Glutamatergic neuron (in vitro differentiated cells): ENCODE results near the gene LRRC26. TPM values are rescaled to one million over a fixed set of nuclear protein-coding genes. Genes with fewer than 3 reads are reported as not detected.

Experiments used
- DNase-seq: peaks from one replicate; pipeline ENCODE4 v3.0.0; 2022
- H3K27ac Mint-ChIP-seq: one replicate; pipeline ENCODE4 v1.8.0; 2020; ENCODE audit warnings: mild to moderate bottlenecking, mixed read lengths, inconsistent platforms; ENCODE audit not compliant: unreplicated experiment
- H3K27me3 Mint-ChIP-seq: one replicate; pipeline ENCODE4 v1.8.0; 2020; ENCODE audit warnings: mild to moderate bottlenecking, moderate library complexity, mixed read lengths, inconsistent platforms; ENCODE audit not compliant: unreplicated experiment
- H3K36me3 Mint-ChIP-seq: one replicate; pipeline ENCODE4 v1.8.0; 2020; ENCODE audit warnings: mild to moderate bottlenecking, mixed read lengths, inconsistent platforms; ENCODE audit not compliant: unreplicated experiment
- H3K4me1 Mint-ChIP-seq: one replicate; pipeline ENCODE4 v1.8.0; 2020; ENCODE audit warnings: mild to moderate bottlenecking, low read depth, mixed read lengths, inconsistent platforms; ENCODE audit not compliant: unreplicated experiment
- H3K4me3 Mint-ChIP-seq: one replicate; pipeline ENCODE4 v1.8.0; 2020; ENCODE audit warnings: mild to moderate bottlenecking, mixed read lengths, inconsistent platforms; ENCODE audit not compliant: unreplicated experiment
- H3K9me3 Mint-ChIP-seq: one replicate; pipeline ENCODE4 v1.8.0; 2020; ENCODE audit warnings: mild to moderate bottlenecking, moderate library complexity, mixed read lengths, inconsistent platforms; ENCODE audit not compliant: unreplicated experiment
- total RNA-seq: library from RNA; stranded (reverse); fragmentation: NEBNext Ultra II Directional; extraction: Animal tissue kit (Norgen Biotek cat#: 25700); gene quantifications from one replicate; pipeline ENCODE4 v1.2.1, GENCODE V29; 2021; ENCODE audit not compliant: unreplicated experiment
- TF ChIP-seq, protein P1 (sequence below): fragments of 200-600 bp; sonication (generic); IDR thresholded peaks from one replicate; pipeline ENCODE4 v1.5.0; 2021; ENCODE audit not compliant: partially characterized antibody, unreplicated experiment

LRRC26 gene
- total RNA-seq, 1 donor from 2014 or later: 0.98 TPM

- DNase-seq: no peak
- TF ChIP-seq, protein P1, sequence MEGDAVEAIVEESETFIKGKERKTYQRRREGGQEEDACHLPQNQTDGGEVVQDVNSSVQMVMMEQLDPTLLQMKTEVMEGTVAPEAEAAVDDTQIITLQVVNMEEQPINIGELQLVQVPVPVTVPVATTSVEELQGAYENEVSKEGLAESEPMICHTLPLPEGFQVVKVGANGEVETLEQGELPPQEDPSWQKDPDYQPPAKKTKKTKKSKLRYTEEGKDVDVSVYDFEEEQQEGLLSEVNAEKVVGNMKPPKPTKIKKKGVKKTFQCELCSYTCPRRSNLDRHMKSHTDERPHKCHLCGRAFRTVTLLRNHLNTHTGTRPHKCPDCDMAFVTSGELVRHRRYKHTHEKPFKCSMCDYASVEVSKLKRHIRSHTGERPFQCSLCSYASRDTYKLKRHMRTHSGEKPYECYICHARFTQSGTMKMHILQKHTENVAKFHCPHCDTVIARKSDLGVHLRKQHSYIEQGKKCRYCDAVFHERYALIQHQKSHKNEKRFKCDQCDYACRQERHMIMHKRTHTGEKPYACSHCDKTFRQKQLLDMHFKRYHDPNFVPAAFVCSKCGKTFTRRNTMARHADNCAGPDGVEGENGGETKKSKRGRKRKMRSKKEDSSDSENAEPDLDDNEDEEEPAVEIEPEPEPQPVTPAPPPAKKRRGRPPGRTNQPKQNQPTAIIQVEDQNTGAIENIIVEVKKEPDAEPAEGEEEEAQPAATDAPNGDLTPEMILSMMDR: no peak
- Mint-ChIP-seq H3K4me3 (peak overlapping the region; percentile 92), H3K36me3 (no peaks in the 10 kb centered on the region), H3K4me1 (peaks cover 4% of the 10 kb centered on the region), H3K9me3 (peaks cover 10% of the 10 kb centered on the region), H3K27me3 (peaks cover 2% of the 10 kb centered on the region), H3K27ac (peak overlapping the region; percentile 43)
Measured at GRCh38 chr9:137187386-137187785, 17.5 kb upstream of the LRRC26 start.

DNA sequence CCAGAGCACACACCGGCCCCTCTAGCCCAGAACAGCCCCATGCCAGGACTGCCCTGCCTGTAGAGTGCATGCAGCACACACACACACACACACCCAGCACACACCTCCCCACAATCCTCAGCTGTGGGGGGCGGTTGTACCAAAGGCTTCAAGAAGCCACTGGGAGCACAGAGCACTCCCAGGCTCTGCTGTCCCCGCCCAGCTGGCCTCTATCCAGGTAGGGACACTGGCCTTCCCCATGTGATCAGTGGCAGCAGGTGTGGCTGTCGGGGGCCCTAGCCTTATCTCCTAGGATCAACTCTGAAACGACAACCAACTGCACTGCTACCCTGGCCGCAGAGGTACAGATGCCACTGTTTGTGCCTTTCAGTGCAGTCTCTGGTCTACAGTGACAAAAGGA lies 16.5 kb upstream of the LRRC26 start:
- Mint-ChIP-seq H3K4me3 (peak overlapping the region; percentile 92), H3K36me3 (no peaks in the 10 kb centered on the region), H3K9me3 (peaks cover 13% of the 10 kb centered on the region), H3K27me3 (peaks cover 4% of the 10 kb centered on the region), H3K4me1 (peaks cover 4% of the 10 kb centered on the region), H3K27ac (no peak overlapping the region)
- DNase-seq: no peak
- TF ChIP-seq, protein P1: no peak

DNA sequence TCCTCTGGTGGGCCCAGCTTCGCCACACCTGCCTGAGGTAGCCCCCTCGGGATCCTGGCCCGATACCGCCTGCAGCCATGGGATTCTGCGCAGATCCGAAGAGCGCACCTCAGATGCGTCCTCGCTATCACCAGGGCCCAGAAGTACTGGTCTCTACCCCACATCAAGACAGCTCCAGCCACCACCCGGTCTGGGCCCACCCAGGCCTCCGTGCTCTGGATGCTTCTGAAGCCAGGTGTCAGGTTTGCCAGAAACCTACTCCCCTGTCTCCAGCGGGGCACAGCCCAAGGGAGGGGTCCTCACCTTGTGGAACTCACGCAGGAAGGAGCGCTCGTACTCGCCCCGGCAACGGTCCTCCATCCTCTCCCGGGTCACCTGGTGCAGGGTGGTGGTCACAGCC lies 16.1 kb upstream of the LRRC26 start:
- no peak overlapping the region for H3K4me3 Mint-ChIP-seq
- DNase-seq: no peak
- H3K36me3 Mint-ChIP-seq: no peaks in the 10 kb centered on the region
- peaks cover 4% of the 10 kb centered on the region for H3K4me1 Mint-ChIP-seq
- no peak overlapping the region for H3K27ac Mint-ChIP-seq
- H3K9me3 Mint-ChIP-seq: peaks cover 13% of the 10 kb centered on the region
- H3K27me3 Mint-ChIP-seq: peaks cover 4% of the 10 kb centered on the region
- TF ChIP-seq, protein P1: no peak

GRCh38 chr9:137184881-137185660 lies 15.2 kb upstream of the LRRC26 start:
- no peak overlapping the region for H3K27ac Mint-ChIP-seq
- peaks cover 13% of the 10 kb centered on the region for H3K9me3 Mint-ChIP-seq
- H3K36me3 Mint-ChIP-seq: no peaks in the 10 kb centered on the region
- H3K27me3 Mint-ChIP-seq: peaks cover 4% of the 10 kb centered on the region
- H3K4me1 Mint-ChIP-seq: peaks cover 4% of the 10 kb centered on the region
- no peak for DNase-seq
- H3K4me3 Mint-ChIP-seq: no peak overlapping the region
- TF ChIP-seq, protein P1: no peak

- TF ChIP-seq, protein P1: no peak
- H3K9me3 Mint-ChIP-seq: peaks cover 11% of the 10 kb centered on the region
- peaks cover 2% of the 10 kb centered on the region for H3K4me1 Mint-ChIP-seq
- H3K4me3 Mint-ChIP-seq: no peak overlapping the region
- peaks cover 4% of the 10 kb centered on the region for H3K27me3 Mint-ChIP-seq
- H3K36me3 Mint-ChIP-seq: no peaks in the 10 kb centered on the region
- H3K27ac Mint-ChIP-seq: no peak overlapping the region
- no peak for DNase-seq
Measured at GRCh38 chr9:137183980-137184595, 14.2 kb upstream of the LRRC26 start.
